ENCODE results near the gene WDFY4. TPM values are rescaled to one million over a fixed set of nuclear protein-coding genes. Genes with fewer than 3 reads are reported as not detected.

Gene WDFY4, protein sequence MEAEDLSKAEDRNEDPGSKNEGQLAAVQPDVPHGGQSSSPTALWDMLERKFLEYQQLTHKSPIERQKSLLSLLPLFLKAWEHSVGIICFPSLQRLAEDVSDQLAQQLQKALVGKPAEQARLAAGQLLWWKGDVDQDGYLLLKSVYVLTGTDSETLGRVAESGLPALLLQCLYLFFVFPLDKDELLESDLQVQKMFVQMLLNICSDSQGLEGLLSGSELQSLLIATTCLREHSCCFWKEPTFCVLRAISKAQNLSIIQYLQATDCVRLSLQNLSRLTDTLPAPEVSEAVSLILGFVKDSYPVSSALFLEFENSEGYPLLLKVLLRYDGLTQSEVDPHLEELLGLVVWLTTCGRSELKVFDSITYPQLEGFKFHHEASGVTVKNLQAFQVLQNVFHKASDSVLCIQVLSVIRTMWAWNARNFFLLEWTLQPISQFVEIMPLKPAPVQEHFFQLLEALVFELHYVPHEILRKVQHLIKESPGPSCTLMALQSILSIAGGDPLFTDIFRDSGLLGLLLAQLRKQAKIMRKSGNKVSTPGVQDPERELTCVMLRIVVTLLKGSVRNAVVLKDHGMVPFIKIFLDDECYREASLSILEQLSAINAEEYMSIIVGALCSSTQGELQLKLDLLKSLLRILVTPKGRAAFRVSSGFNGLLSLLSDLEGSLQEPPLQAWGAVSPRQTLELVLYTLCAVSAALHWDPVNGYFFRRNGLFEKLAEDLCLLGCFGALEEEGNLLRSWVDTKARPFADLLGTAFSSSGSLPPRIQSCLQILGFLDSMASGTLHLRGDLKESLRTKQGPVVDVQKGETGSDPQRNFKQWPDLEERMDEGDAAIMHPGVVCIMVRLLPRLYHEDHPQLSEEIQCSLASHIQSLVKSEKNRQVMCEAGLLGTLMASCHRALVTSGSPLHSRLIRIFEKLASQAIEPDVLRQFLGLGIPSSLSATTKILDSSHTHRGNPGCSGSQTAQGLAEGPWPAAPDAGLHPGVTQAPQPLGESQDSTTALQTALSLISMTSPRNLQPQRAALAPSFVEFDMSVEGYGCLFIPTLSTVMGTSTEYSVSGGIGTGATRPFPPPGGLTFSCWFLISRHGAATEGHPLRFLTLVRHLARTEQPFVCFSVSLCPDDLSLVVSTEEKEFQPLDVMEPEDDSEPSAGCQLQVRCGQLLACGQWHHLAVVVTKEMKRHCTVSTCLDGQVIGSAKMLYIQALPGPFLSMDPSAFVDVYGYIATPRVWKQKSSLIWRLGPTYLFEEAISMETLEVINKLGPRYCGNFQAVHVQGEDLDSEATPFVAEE (N-terminal part only)
- 10 to 100 TPM; 10.1 to 48.9 (median 32.1) TPM for total RNA-seq

DNA sequence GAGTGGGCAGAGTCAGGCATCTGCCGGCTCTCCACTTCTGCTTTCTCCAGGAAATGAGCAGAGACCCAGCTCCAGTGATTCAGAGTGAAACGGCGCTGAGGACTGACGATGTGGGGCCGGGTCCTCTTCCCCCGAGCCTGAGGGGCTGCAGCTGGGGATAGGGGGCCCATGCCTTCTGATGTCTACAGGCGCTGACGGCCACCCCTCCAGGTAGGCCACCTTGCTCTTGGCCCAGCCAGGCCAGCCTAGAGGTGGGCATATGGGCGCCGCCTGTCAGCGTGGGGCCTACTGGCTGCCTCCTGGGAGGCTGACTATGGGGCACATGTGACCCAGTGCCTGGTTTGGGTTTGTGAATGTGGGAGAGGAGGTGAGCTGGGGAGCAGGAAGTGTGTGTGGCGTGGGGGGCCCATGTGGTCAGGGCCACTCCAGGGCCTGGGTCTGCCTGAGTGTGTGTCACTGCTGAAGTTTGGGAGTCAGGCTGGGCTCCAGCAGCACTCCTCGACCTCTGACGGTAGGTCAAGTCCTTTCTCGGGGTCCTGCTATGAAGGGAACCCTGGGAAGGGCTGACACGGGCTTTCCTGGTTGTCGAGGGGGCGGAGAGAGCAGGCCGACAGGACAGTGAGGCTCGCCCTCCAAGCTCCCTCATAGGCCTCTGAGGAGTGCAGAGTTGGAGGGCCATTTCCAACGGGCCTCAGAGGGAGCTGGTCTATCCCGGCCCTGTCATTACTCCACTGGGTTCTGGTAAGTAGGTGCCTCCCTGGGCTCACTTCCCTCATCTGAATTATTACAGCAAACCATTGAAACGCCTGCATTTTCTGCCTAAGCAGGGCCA lies at the start of gene WDFY4:
Gene WDFY4 (plus strand): TSS at position 82 of the 832 bp plus-strand sequence. CDS start 24,860 bp downstream, outside the sequence.
- ATAC-seq (ENCODE audit: low FRiP score in 2 of 2) (peak; percentile 87 to 90), DNase-seq (peak; percentile 68 to 78)
- H3K4me1 ChIP-seq, result no peaks in the 10 kb centered on the region
- no peaks in the 10 kb centered on the region for H3K9me3 ChIP-seq
- no peaks in the 10 kb centered on the region for H3K27me3 ChIP-seq
- no peaks in the 10 kb centered on the region for H3K36me3 ChIP-seq
- H3K27ac ChIP-seq, result peak within 1 kb of the TSS; percentile 75 to 82 (median 78)
- TF ChIP-seq POLR2A (IDR thresholded peaks at IDR 0.05), result peak in 1 of 4 donors; percentile 62
- TF ChIP-seq, protein P1, sequence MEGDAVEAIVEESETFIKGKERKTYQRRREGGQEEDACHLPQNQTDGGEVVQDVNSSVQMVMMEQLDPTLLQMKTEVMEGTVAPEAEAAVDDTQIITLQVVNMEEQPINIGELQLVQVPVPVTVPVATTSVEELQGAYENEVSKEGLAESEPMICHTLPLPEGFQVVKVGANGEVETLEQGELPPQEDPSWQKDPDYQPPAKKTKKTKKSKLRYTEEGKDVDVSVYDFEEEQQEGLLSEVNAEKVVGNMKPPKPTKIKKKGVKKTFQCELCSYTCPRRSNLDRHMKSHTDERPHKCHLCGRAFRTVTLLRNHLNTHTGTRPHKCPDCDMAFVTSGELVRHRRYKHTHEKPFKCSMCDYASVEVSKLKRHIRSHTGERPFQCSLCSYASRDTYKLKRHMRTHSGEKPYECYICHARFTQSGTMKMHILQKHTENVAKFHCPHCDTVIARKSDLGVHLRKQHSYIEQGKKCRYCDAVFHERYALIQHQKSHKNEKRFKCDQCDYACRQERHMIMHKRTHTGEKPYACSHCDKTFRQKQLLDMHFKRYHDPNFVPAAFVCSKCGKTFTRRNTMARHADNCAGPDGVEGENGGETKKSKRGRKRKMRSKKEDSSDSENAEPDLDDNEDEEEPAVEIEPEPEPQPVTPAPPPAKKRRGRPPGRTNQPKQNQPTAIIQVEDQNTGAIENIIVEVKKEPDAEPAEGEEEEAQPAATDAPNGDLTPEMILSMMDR (IDR thresholded peaks at IDR 0.05), result no peak
- peak in 1 of 2 donors; percentile 5 for TF ChIP-seq POLR2AphosphoS5 (IDR thresholded peaks at IDR 0.05)
- peak within 1 kb of the TSS in 3 of 4 donors; percentile 15 to 41 (median 26) for H3K4me3 ChIP-seq
- WGBS, 2 donors, result 64 to 66% methylated on average over 14 to 20 of the region's 23 CpGs

DNA sequence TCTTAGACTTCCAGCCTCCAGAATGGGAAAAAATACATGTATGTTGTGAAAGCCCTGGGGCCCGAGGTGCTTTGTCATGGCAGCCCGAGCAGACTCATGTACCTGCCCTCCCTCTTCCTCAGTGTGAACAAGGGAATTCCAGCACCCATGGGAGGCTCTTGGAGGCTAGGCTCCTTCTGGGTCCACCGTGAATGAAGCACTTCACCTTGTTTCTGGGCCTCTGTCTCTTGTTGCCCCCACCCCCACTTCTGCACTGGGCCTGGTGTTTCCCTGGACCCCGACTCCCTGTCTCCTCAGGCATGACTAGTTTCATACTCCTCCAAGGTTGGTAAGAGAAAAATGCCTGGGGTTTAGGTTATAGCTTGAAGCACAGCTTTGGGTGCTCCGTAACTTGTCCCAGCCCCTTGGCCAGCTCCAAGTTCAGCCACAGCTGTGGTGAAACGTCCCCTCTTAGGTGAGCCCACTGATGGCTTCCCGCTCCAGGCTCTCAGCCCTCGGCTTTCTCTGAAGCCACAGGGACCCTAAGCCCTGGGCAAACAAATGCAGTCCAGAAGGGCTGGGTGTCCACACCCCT lies 49.6 kb upstream of the WDFY4 start:
- Histone ChIP-seq H3K9me3 (no peaks in the 10 kb centered on the region), H3K27ac (peak overlapping the region in 2 of 4 donors; percentile 31 to 53), H3K27me3 (no peaks in the 10 kb centered on the region), H3K36me3 (no peaks in the 10 kb centered on the region), H3K4me1 (peaks cover 0 to 12% (median 4%) of the 10 kb centered on the region in 4 donors), H3K4me3 (no peak overlapping the region)
- TF ChIP-seq POLR2A (IDR thresholded peaks at IDR 0.05), result no peak
- TF ChIP-seq, protein P1 (IDR thresholded peaks at IDR 0.05), result no peak
- TF ChIP-seq EP300 (IDR thresholded peaks at IDR 0.05), result no peak
- TF ChIP-seq POLR2AphosphoS5 (IDR thresholded peaks at IDR 0.05), result no peak
- ATAC-seq (ENCODE audit: low FRiP score in 2 of 2) (no peak), DNase-seq (no peak)
- 62 to 74% methylated on average over 3 to 8 of the region's 8 CpGs for WGBS, 2 donors

DNA sequence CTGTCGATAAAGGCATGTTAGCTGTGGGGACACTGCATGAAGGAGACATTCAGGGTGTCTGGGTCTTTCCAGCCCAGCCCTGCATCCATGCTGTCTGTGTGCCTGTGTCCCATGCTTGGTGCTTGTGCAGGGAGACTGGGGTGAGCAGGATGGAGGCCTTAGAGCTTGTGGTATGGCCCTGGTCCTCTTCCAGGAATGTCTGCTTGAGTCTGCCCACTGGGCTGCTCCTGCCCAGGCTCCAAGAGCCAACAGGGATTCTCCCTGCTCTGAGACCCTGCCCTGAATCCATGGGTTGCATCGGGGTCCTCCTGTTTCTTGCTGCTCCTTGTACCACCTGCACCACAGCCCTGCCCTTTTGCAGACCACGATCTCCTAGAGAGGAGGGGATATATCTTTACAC lies 48.4 kb upstream of the WDFY4 start:
- Histone ChIP-seq H3K27ac (no peak overlapping the region), H3K36me3 (no peaks in the 10 kb centered on the region), H3K27me3 (no peaks in the 10 kb centered on the region), H3K4me1 (peaks cover 0 to 12% (median 4%) of the 10 kb centered on the region in 4 donors), H3K4me3 (no peak overlapping the region), H3K9me3 (peaks cover 0 to 4% (median under 1%) of the 10 kb centered on the region in 4 donors)
- ATAC-seq (ENCODE audit: low FRiP score in 2 of 2) (no peak), DNase-seq (no peak)
- no peak for TF ChIP-seq POLR2A (IDR thresholded peaks at IDR 0.05)
- WGBS, 2 donors, result 25 to 69% methylated on average over 2 to 3 of the region's 3 CpGs

DNA sequence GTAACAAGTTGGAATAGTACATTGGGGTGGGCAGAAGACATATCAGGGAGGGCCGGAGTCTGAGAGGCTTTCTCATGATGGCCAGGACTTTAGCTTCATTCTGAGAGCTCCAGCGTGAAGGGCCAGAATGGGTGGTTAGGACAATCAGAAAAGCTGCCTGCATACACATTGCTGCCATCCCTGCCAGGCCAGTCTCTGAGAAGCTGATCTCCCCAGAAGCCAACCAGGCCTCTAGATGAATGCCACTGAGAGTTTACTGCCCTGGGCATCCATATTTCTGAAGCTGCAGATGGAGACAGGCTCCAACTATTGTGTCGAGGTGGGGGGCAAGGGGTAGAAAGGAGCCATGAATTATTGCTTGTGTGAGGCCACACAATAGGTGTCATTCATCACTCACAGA lies 47.8 kb upstream of the WDFY4 start:
- TF ChIP-seq EP300 (IDR thresholded peaks at IDR 0.05), result no peak
- TF ChIP-seq POLR2AphosphoS5 (IDR thresholded peaks at IDR 0.05), result no peak
- no peak for TF ChIP-seq POLR2A (IDR thresholded peaks at IDR 0.05)
- TF ChIP-seq, protein P1 (IDR thresholded peaks at IDR 0.05), result no peak
- no peak for ATAC-seq (ENCODE audit: low FRiP score in 2 of 2)
- no peak for DNase-seq
- H3K27me3 ChIP-seq, result no peaks in the 10 kb centered on the region
- H3K4me3 ChIP-seq, result no peak overlapping the region
- H3K9me3 ChIP-seq, result peaks cover 0 to 8% (median 2%) of the 10 kb centered on the region in 4 donors
- H3K27ac ChIP-seq, result no peak overlapping the region
- WGBS, 2 donors, result 82 to 96% methylated on average over 3 of the region's 3 CpGs
- peaks cover 0 to 12% (median 4%) of the 10 kb centered on the region in 4 donors for H3K4me1 ChIP-seq
- H3K36me3 ChIP-seq, result no peaks in the 10 kb centered on the region
